ENCODE measurements around the gene CDC25A. TPM values are rescaled to one million over a fixed set of nuclear protein-coding genes. Genes with fewer than 3 reads are reported as not detected.

The CDC25A gene
- total and polyA plus RNA-seq, 2 of the 13 experiments (the other 11 are each of a cell fraction or from before 2014, with no cell fraction given): 7.9 to 45.4 TPM

DNA sequence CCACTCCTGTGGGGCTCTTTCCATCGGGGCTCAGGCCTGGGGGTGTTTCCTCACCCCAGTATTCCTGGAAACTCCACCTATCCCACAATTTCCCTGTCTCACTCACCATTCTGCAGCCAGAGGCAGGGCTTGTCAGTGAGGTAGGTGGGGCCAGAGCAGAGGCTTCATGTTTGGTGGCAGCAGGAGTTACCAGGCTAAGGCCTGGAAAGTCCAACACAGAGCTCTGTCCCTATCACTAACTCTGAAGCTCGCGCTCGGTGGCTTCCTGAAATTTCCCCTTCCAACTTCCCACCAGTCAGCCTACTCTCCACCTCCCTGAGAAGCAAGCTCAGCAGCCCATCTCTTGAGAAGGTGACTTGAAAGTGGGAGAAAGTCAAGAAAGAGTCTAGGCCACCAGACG lies 44.2 kb downstream of the CDC25A start (continued):
- TF ChIP-seq ZNF567 (CRISPR knock-in tag; IDR thresholded peaks at IDR 0.05; ENCODE audit: borderline replicate concordance) (no peak), REPIN1 (CRISPR knock-in tag; IDR thresholded peaks at IDR 0.05; ENCODE audit: borderline replicate concordance, low read depth) (no peak), NCOR1 (IDR thresholded peaks at IDR 0.05; ENCODE audit: borderline replicate concordance, low read length) (no peak), PRMT3 (CRISPR knock-in tag; IDR thresholded peaks at IDR 0.05; ENCODE audit: borderline replicate concordance, low read depth) (no peak), KDM6A (CRISPR knock-in tag; IDR thresholded peaks at IDR 0.05; ENCODE audit: low read depth) (no peak), ZNF451 (CRISPR knock-in tag; IDR thresholded peaks at IDR 0.05) (no peak), CENPX (CRISPR knock-in tag; IDR thresholded peaks at IDR 0.05) (no peak), BRD4 (CRISPR knock-in tag; IDR thresholded peaks at IDR 0.05) (no peak), ZNF776 (CRISPR knock-in tag; IDR thresholded peaks at IDR 0.05) (no peak), ZNF883 (CRISPR knock-in tag; IDR thresholded peaks at IDR 0.05; ENCODE audit: not compliant biosample characterization) (no peak), ZNF83 (CRISPR knock-in tag; IDR thresholded peaks at IDR 0.05; ENCODE audit: borderline replicate concordance) (no peak), RCOR2 (CRISPR knock-in tag; IDR thresholded peaks at IDR 0.05) (no peak)

DNA sequence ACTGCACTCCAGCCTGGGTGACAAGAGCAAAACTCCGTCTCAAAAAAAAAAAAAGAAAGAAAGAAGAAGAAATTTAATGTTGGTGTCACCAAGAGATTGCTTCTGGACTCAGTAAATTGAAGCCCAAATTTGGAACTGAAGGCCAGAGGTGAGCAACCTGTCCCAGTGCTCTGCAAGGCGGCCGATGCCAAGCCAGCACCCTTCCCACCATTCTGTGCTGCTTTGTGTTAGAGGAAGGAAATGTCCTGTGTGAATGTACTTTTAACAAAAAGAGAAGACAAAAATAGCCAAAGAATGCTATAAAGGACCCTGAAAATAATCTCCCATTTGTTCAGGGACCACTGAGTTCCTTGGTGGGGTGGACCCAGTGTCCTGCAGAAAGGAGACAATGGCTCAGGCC lies 44.6 kb downstream of the CDC25A start:
- no peaks in the 10 kb centered on the region for H4K20me1 ChIP-seq (ENCODE audit: insufficient read depth, low read length)
- WGBS (ENCODE audit: low lambda C conversion rate): 62% methylated on average over 3 of the region's 3 CpGs
- FAIRE-seq (no peak), ATAC-seq (no peak), DNase-seq (ENCODE audit: low spot score) (no peak)
- no peaks in the 10 kb centered on the region for H3K9me3 ChIP-seq (ENCODE audit: low read length)
- H3K9ac ChIP-seq (ENCODE audit: insufficient read depth, low read depth, low read length): no peak overlapping the region
- no TSS peak for BruUV-seq (replicated peaks)
- ChIA-PET CTCF (ENCODE audit: low intra/inter-chr PET ratio, low total read pairs) (no interaction called here), POLR2A (no interaction called here)
- peaks cover 34% of the 10 kb centered on the region for H3K4me1 ChIP-seq (ENCODE audit: insufficient read depth, low read length)
- no peak overlapping the region for H3K4me3 ChIP-seq (replicated peaks in 1 of 3; ENCODE audit: insufficient read depth in 1 of 3, low read depth in 2 of 3, low read length in 3 of 3)
- no peaks in the 10 kb centered on the region for H3K36me3 ChIP-seq (replicated peaks in 1 of 2; ENCODE audit: control insufficient read depth in 1 of 2, insufficient read depth in 2 of 2, low read length in 2 of 2)
- H3K27me3 ChIP-seq (ENCODE audit: control insufficient read depth in 1 of 2, insufficient read depth in 2 of 2, low read length in 2 of 2): 0 out of 5 replicates have a peak, but pooled peaks cover 0 to 9% of the 10 kb centered on the region in 2 experiments
- H3K4me2 ChIP-seq (ENCODE audit: low read depth, low read length): no peak overlapping the region; the same call in 1 of the 2 replicates
- intact Hi-C loops (cut with micrococcal nuclease; ENCODE audit: unreplicated experiment) (no loop called here), in situ Hi-C loops (cut with HindIII; ENCODE audit: extremely low pct_ligation_motif_present, low pct_unique_long_range_greater_than_20kb) (no loop called here)
- no peaks in the 10 kb centered on the region for H3K79me2 ChIP-seq (ENCODE audit: insufficient read depth, low read length)
- no peak for TF ChIP-seq RFX1 (IDR thresholded peaks at IDR 0.05)
- TF ChIP-seq ZNF24 (IDR thresholded peaks at IDR 0.05): no peak
- TF ChIP-seq ZNF335 (CRISPR knock-in tag; IDR thresholded peaks at IDR 0.05): no peak
- TF ChIP-seq SUZ12 (IDR thresholded peaks at IDR 0.05; ENCODE audit: low read depth, low read length): no peak
- no peak for TF ChIP-seq ZSCAN21 (CRISPR knock-in tag; IDR thresholded peaks at IDR 0.05; ENCODE audit: borderline replicate concordance)
- TF ChIP-seq ZNF329 (CRISPR knock-in tag; IDR thresholded peaks at IDR 0.05; ENCODE audit: low read depth): no peak
- no peak overlapping the region for H2AFZ ChIP-seq (ENCODE audit: low read length)
- H3K27ac ChIP-seq (ENCODE audit: extremely low read length, insufficient read depth, low read length): no peak overlapping the region
